H1 (cell line): ENCODE results near the gene MYO15B. TPM values are rescaled to one million over a fixed set of nuclear protein-coding genes. Genes with fewer than 3 reads are reported as not detected.

Experiments used
- CTCF ChIA-PET: fragments of 300-600 bp; sonication (Branson Sonifier 250); formaldehyde crosslinking; loops from one replicate; lab custom pipeline; 2021; ENCODE audit not compliant: partially characterized antibody; lab: Charles Lee
- POLR2A ChIA-PET: fragments of 300-600 bp; sonication (Branson Sonifier 250); formaldehyde crosslinking; loops from one replicate; lab custom pipeline; 2021; ENCODE audit warnings: inconsistent platforms; ENCODE audit not compliant: partially characterized antibody; lab: Charles Lee
- DNase-seq, 2 experiments: peaks; one replicate each; pipeline versions ENCODE4 v3.0.0 to v3.0.0-alpha.2; 2010 to 2022; ENCODE audit warnings: low spot score in 2 of 2, low read depth in 1 of 2, mixed read lengths in 1 of 2
- FAIRE-seq: peaks from 2 replicates; lab custom pipeline; 2011; peaks lifted over from hg19 to GRCh38; lab: Jason Lieb, UNC
- H2AFZ ChIP-seq: 2 replicates; pipeline ENCODE4 v1.8.1; 2012; ENCODE audit warnings: low read length, inconsistent platforms
- H2AK5ac ChIP-seq: 2 replicates; pipeline ENCODE4 v1.6.1; 2013; ENCODE audit warnings: low read depth, low read length
- H2BK120ac ChIP-seq: replicated peaks from 2 replicates; pipeline ENCODE3; 2013; ENCODE audit warnings: low read depth, low read length, inconsistent platforms
- H2BK12ac ChIP-seq: 2 replicates; pipeline ENCODE4 v1.6.1; 2013; ENCODE audit warnings: low read depth, low read length
- H2BK15ac ChIP-seq: 2 replicates; pipeline ENCODE4 v1.6.1; 2013; ENCODE audit warnings: low read length
- H2BK20ac ChIP-seq: 2 replicates; pipeline ENCODE4 v1.6.1; 2013; ENCODE audit warnings: low read length
- H2BK5ac ChIP-seq: 2 replicates; pipeline ENCODE4 v1.6.1; 2013; ENCODE audit warnings: low read depth, low read length
- H3K14ac ChIP-seq: 2 replicates; pipeline ENCODE4 v1.6.1; 2013; ENCODE audit warnings: inconsistent platforms; ENCODE audit not compliant: insufficient read length
- H3K18ac ChIP-seq: 2 replicates; pipeline ENCODE4 v1.6.1; 2013; ENCODE audit warnings: low read length; ENCODE audit errors: extremely low read depth
- H3K23ac ChIP-seq: 2 replicates; pipeline ENCODE4 v1.6.1; 2013; ENCODE audit warnings: inconsistent platforms; ENCODE audit not compliant: insufficient read length
- H3K23me2 ChIP-seq: 2 replicates; pipeline ENCODE4 v1.6.1; 2013; ENCODE audit warnings: low read depth, low read length
- H3K27ac ChIP-seq: 2 replicates; pipeline ENCODE4 v1.6.1; 2011; ENCODE audit warnings: low read depth, low read length, inconsistent platforms
- H3K27me3 ChIP-seq, 4 experiments: replicated peaks in 1 of 4; 1 replicate in 1 of 4; 2 replicates in 3 of 4; pipeline versions ENCODE4 v1.6.1 to v1.8.1; 2011 to 2013; ENCODE audit warnings: low read length in 3 of 4, mild to moderate bottlenecking in 3 of 4, inconsistent platforms in 2 of 4, mixed read lengths in 2 of 4, moderate library complexity in 1 of 4; ENCODE audit not compliant: control insufficient read depth in 3 of 4, insufficient read depth in 3 of 4; ENCODE audit errors: extremely low read depth in 1 of 4
- H3K36me3 ChIP-seq, 4 experiments: 2 replicates each; pipeline versions ENCODE4 v1.6.1 to v1.8.1; 2011 to 2013; ENCODE audit warnings: mild to moderate bottlenecking in 4 of 4, low read length in 3 of 4, moderate library complexity in 2 of 4, control low read depth in 1 of 4, inconsistent platforms in 1 of 4; ENCODE audit not compliant: insufficient read depth in 4 of 4, control insufficient read depth in 2 of 4
- H3K4ac ChIP-seq: replicated peaks from 2 replicates; pipeline ENCODE3; 2013; ENCODE audit warnings: low read length, low read depth, mixed read lengths, inconsistent platforms; ENCODE audit not compliant: insufficient read length
- H3K4me1 ChIP-seq, 4 experiments: replicated peaks in 1 of 4; 1 replicate in 1 of 4; 2 replicates in 3 of 4; pipeline versions ENCODE4 v1.6.1 to v1.8.1; 2011 to 2013; ENCODE audit warnings: low read length in 3 of 4, inconsistent platforms in 2 of 4, mixed read lengths in 1 of 4; ENCODE audit not compliant: insufficient read depth in 4 of 4, control insufficient read depth in 3 of 4
- H3K4me2 ChIP-seq, 2 experiments: 2 replicates each; pipeline versions ENCODE4 v1.6.1 to v1.8.1; 2011 to 2013; ENCODE audit warnings: low read depth in 2 of 2, low read length in 2 of 2, control low read depth in 1 of 2, inconsistent platforms in 1 of 2, mild to moderate bottlenecking in 1 of 2; ENCODE audit not compliant: insufficient read depth in 1 of 2
- H3K4me3 ChIP-seq, 4 experiments: fragments of 200-600, 300-600 bp in 1 of 4; sonication (generic), shearing (Covaris generic), sonication (Bioruptor Twin) in 1 of 4; 2 replicates each; pipeline versions ENCODE4 v1.5.1 to v1.8.1; 2011 to 2016; ENCODE audit warnings: low read length in 4 of 4, low read depth in 3 of 4, control low read depth in 2 of 4, inconsistent platforms in 2 of 4, mild to moderate bottlenecking in 2 of 4, mixed read lengths in 1 of 4, moderate library complexity in 1 of 4; ENCODE audit not compliant: insufficient read depth in 2 of 4; ENCODE audit errors: extremely low read depth in 1 of 4
- H3K56ac ChIP-seq: replicated peaks from 2 replicates; pipeline ENCODE3; 2013; ENCODE audit warnings: low read depth, mild to moderate bottlenecking, mixed read lengths, low read length, inconsistent platforms; ENCODE audit not compliant: insufficient read length
- H3K79me1 ChIP-seq: 2 replicates; pipeline ENCODE4 v1.6.1; 2013; ENCODE audit warnings: low read depth, low read length, control low read depth
- H3K79me2 ChIP-seq, 2 experiments: 2 replicates each; pipeline versions ENCODE4 v1.6.1 to v1.8.1; 2012 to 2013; ENCODE audit warnings: low read length in 2 of 2, mild to moderate bottlenecking in 2 of 2, inconsistent platforms in 1 of 2; ENCODE audit not compliant: insufficient read depth in 2 of 2, control insufficient read depth in 1 of 2
- H3K9ac ChIP-seq, 4 experiments: replicated peaks in 1 of 4; 1 replicate in 1 of 4; 2 replicates in 3 of 4; pipeline versions ENCODE4 v1.6.1 to v1.8.1; 2011 to 2013; ENCODE audit warnings: low read depth in 3 of 4, low read length in 3 of 4, control low read depth in 2 of 4, mild to moderate bottlenecking in 2 of 4, moderate library complexity in 2 of 4, inconsistent platforms in 1 of 4; ENCODE audit errors: extremely low read depth in 1 of 4
- H3K9me3 ChIP-seq, 2 experiments: 2 replicates each; pipeline versions ENCODE4 v1.6.1 to v1.8.1; 2012 to 2013; ENCODE audit warnings: mild to moderate bottlenecking in 2 of 2, moderate library complexity in 2 of 2, control low read depth in 1 of 2, inconsistent platforms in 1 of 2, low read depth in 1 of 2, low read length in 1 of 2, mixed read lengths in 1 of 2; ENCODE audit not compliant: insufficient read depth in 2 of 2
- H4K20me1 ChIP-seq, 2 experiments: replicated peaks in 1 of 2; 2 replicates each; pipeline versions ENCODE3 to v1.8.1; 2011 to 2013; ENCODE audit warnings: inconsistent platforms in 2 of 2, low read length in 2 of 2, mild to moderate bottlenecking in 1 of 2; ENCODE audit not compliant: insufficient read depth in 2 of 2, control insufficient read depth in 1 of 2
- H4K5ac ChIP-seq: 2 replicates; pipeline ENCODE4 v1.6.1; 2013; ENCODE audit warnings: low read length, low read depth, mixed read lengths, inconsistent platforms; ENCODE audit not compliant: insufficient read length
- H4K8ac ChIP-seq: 2 replicates; pipeline ENCODE4 v1.8.0; 2013; ENCODE audit warnings: mild to moderate bottlenecking, moderate library complexity, low read length, inconsistent platforms; ENCODE audit not compliant: insufficient read depth; ENCODE audit errors: extremely low read depth
- H4K91ac ChIP-seq: replicated peaks from 2 replicates; pipeline ENCODE3; 2013; ENCODE audit warnings: low read length, mixed read lengths, inconsistent platforms; ENCODE audit not compliant: insufficient read length
- JUND ChIP-seq: IDR thresholded peaks from 2 replicates; pipeline ENCODE4 v1.6.1; 2011; ENCODE audit warnings: mild to moderate bottlenecking, improper control_type of control experiment, low read length
- RAD21 ChIP-seq, 2 experiments: IDR thresholded peaks in 1 of 2; conservative IDR thresholded peaks in 1 of 2; 2 replicates each; pipeline ENCODE4 v1.6.1; 2011; ENCODE audit warnings: low read depth in 2 of 2, low read length in 2 of 2, improper control_type of control experiment in 1 of 2, inconsistent platforms in 1 of 2, mild to moderate bottlenecking in 1 of 2, moderate library complexity in 1 of 2
- WGBS, 2 experiments: shearing (Covaris generic) in 1 of 2; methylation state at CpG; one replicate each; pipeline versions ENCODE4 v1.1.6 to v1.1.7; 2013 to 2015; ENCODE audit warnings: low lambda C conversion rate in 2 of 2, mixed read lengths in 2 of 2, inconsistent platforms in 1 of 2, low coverage in 1 of 2, missing lambda C conversion rate in 1 of 2; ENCODE audit not compliant: insufficient replicate concordance in 2 of 2, insufficient coverage in 1 of 2, insufficient read length in 1 of 2; ENCODE audit errors: extremely low coverage in 1 of 2, missing lambda C conversion rate in 1 of 2; 5-methylcytosine and 5-hydroxymethylcytosine counted together
- polyA plus RNA-seq, 7 experiments: library from polyadenylated mRNA; depleted of rRNA in 3 of 7; stranded (reverse) in 5 of 7; unstranded in 2 of 7; fragments of >200 nt in 5 of 7; fragments of 200-250 nt in 2 of 7; gene quantifications; 1 replicate in 5 of 7; 2 replicates in 1 of 7; 4 replicates in 1 of 7; pipeline versions ENCODE4 v1.2.1 to v1.2.3, GENCODE V29; 2011 to 2013; ENCODE audit warnings: missing spikeins in 2 of 7, mixed read lengths in 2 of 7
- total RNA-seq: library from RNA; stranded (reverse); fragmentation: NEBNext Ultra II Directional; extraction: Animal tissue kit (Norgen Biotek cat#: 25700); gene quantifications from 2 replicates; pipeline ENCODE4 v1.2.1, GENCODE V29; 2021

Gene MYO15B
- total and polyA plus RNA-seq, 2 of the 8 experiments (the other 6 are each of a cell fraction or from before 2014, with no cell fraction given): 7.1 to 11.2 TPM

DNA sequence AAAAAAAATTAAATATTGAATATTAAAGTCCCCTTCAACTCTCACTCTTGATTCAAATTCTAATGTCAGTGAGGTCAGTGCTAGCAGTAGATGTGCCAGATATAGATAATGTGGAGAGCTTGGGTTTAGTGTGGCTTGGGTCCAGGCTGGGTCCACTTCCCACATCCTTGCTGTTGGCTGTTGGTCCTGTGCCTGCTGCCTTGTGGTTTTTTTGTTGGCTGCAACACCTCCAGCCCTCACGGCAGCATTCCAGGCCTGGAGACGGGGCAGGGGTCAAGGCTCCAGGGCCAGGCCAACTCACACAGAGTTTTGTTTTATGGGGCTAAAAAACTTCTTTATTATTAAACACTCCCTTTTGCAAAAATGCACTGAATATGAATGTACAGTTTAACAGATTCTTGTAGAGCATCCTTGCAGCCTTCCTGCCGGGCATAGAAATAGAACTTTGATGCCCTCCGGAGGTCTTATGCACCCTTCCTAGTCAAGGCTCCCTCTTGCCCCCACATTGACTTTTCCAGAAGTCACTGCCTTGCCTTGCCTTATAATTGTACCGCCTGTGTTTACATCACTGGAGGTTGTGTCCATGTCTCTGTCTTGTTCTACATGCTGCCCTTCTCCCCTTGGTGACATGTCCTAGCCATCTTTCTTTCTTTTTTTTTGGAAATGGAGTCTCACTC lies 25.5 kb upstream of the MYO15B start:
- H2BK12ac ChIP-seq: no peak overlapping the region
- H3K4ac ChIP-seq: no peak overlapping the region
- no peaks in the 10 kb centered on the region for H3K23me2 ChIP-seq
- no peak overlapping the region for H3K4me3 ChIP-seq
- DNase-seq: no peak
- no peak overlapping the region for H4K91ac ChIP-seq
- H4K5ac ChIP-seq: no peak overlapping the region
- H2AFZ ChIP-seq: no peak overlapping the region
- TF ChIP-seq RAD21 (IDR thresholded peaks at IDR 0.05 in 1 of 2, conservative IDR thresholded peaks at IDR 0.05 in 1 of 2; ENCODE audit: low read depth in 2 of 2, low read length in 2 of 2) (peak in 1 of 2 experiments; percentile 23; a peak in 1 of 4 replicates), JUND (no peak)
- TF ChIP-seq, all 59 proteins: peak for 1
- Histone ChIP-seq H2BK15ac (no peak overlapping the region), H2BK5ac (no peak overlapping the region), H3K4me1 (peaks cover 0 to 13% (median 5%) of the 10 kb centered on the region in 4 experiments; a peak in 4 of 7 replicates), H3K9ac (no peak overlapping the region), H2BK120ac (no peak overlapping the region), H2BK20ac (no peak overlapping the region), H3K56ac (no peak overlapping the region), H3K23ac (no peak overlapping the region), H3K36me3 (peaks cover 3 to 15% (median 10%) of the 10 kb centered on the region in 4 experiments), H4K8ac (no peak overlapping the region), H4K20me1 (peaks cover 0 to 10% of the 10 kb centered on the region in 2 experiments), H3K79me1 (no peaks in the 10 kb centered on the region), H2AK5ac (no peak overlapping the region), H3K79me2 (no peaks in the 10 kb centered on the region), H3K14ac (no peak overlapping the region), H3K18ac (no peak overlapping the region), H3K27ac (no peak overlapping the region), H3K9me3 (no peaks in the 10 kb centered on the region), H3K4me2 (no peak overlapping the region), H3K27me3 (no peaks in the 10 kb centered on the region)
- ChIA-PET POLR2A (no interaction called here), CTCF (interaction anchor here (0.7 to 1.5 kb wide), 3 partner anchors 19 to 201 kb away, joined by 3 to 5 read pairs (median 3); no protein-coding TSS in a partner anchor)
- WGBS, 2 experiments: 90% methylated on average over 5 of the region's 5 CpGs; no CpG with 5 or more reads in 1 of the 2 experiments
- no peak for FAIRE-seq
